SU-DHL-6 (cell line): ENCODE data around the gene RARA.

Source experiments
- H2AFZ ChIP-seq: fragments of 200-600 bp; sonication (generic); 2 replicates; pipeline ENCODE4 v1.6.1; 2014; ENCODE audit warnings: low read depth, mild to moderate bottlenecking, moderate library complexity, mixed read lengths, antibody characterized with exemption, low read length; ENCODE audit not compliant: severe bottlenecking
- H3F3A ChIP-seq: fragments of 200-600 bp; shearing (Covaris generic); 2 replicates; pipeline ENCODE4 v1.6.0; 2016; ENCODE audit warnings: antibody characterized with exemption, mild to moderate bottlenecking; ENCODE audit not compliant: insufficient read depth
- H3K27ac ChIP-seq: fragments of 200-600 bp; sonication (generic); 2 replicates; pipeline ENCODE4 v1.5.1; 2016; ENCODE audit warnings: low read depth, mild to moderate bottlenecking, low read length, moderate library complexity, mixed read lengths
- H3K27me3 ChIP-seq: fragments of 200-600 bp; sonication (generic), shearing (Covaris generic); 2 replicates; pipeline ENCODE4 v1.6.0; 2014; ENCODE audit warnings: mild to moderate bottlenecking, low read length
- H3K36me3 ChIP-seq: fragments of 200-600 bp; sonication (generic); 2 replicates; pipeline ENCODE4 v1.6.1; 2014; ENCODE audit warnings: mild to moderate bottlenecking, low read length, mixed read lengths
- H3K4me2 ChIP-seq: fragments of 300-600, 200-600 bp; shearing (Covaris generic), sonication (generic); 2 replicates; pipeline ENCODE4 v1.6.0; 2014; ENCODE audit warnings: low read length, low read depth, mild to moderate bottlenecking; ENCODE audit not compliant: poor library complexity, severe bottlenecking
- H3K4me3 ChIP-seq: fragments of 200-600 bp; sonication (generic); 2 replicates; pipeline ENCODE4 v1.5.1; 2014; ENCODE audit warnings: antibody characterized with exemption, low read length, mild to moderate bottlenecking, mixed read lengths; ENCODE audit not compliant: insufficient read depth, poor library complexity, severe bottlenecking
- H3K79me2 ChIP-seq: fragments of 200-600 bp; sonication (generic); 2 replicates; pipeline ENCODE4 v1.6.1; 2014; ENCODE audit warnings: mild to moderate bottlenecking, low read length, moderate library complexity; ENCODE audit not compliant: insufficient read depth
- H3K9ac ChIP-seq: fragments of 200-600 bp; sonication (generic); 2 replicates; pipeline ENCODE4 v1.7.0; 2014; ENCODE audit warnings: mild to moderate bottlenecking, low read length
- H3K9me2 ChIP-seq: fragments of 200-600 bp; sonication (generic); replicated peaks from 2 replicates; pipeline ENCODE4 v1.6.1; 2014; ENCODE audit warnings: low read length; ENCODE audit not compliant: insufficient read depth
- H3K9me3 ChIP-seq: fragments of 200-600 bp; sonication (generic); 2 replicates; pipeline ENCODE4 v1.6.1; 2014; ENCODE audit warnings: low read length, mixed read lengths; ENCODE audit not compliant: insufficient read depth
- H4K20me1 ChIP-seq: fragments of 200-600 bp; sonication (generic); 2 replicates; pipeline ENCODE4 v1.6.1; 2014; ENCODE audit warnings: low read depth, mild to moderate bottlenecking, antibody characterized with exemption, low read length, moderate library complexity, mixed read lengths
- CTCF ChIP-seq: fragments of 200-600 bp; sonication (generic); IDR thresholded peaks from one replicate; pipeline ENCODE4 v1.5.1; 2017; ENCODE audit warnings: antibody characterized with exemption, mild to moderate bottlenecking, low read length, moderate library complexity; ENCODE audit not compliant: insufficient read depth, poor library complexity, severe bottlenecking
- EZH2phosphoT487 ChIP-seq: fragments of 200-600 bp; sonication (generic), shearing (Covaris generic); conservative IDR thresholded peaks from 2 replicates; pipeline ENCODE4 v1.6.1; 2018; ENCODE audit warnings: mild to moderate bottlenecking, antibody characterized with exemption, low read length, moderate library complexity, mixed read lengths

RARA gene

GRCh38 chr17:40293363-40293762, 15.6 kb upstream of the RARA start:
- Histone ChIP-seq H3K79me2 (peaks cover 34% of the 10 kb centered on the region), H3K4me3 (no peak overlapping the region), H3K27ac (no peak overlapping the region), H3F3A (peaks cover 9% of the 10 kb centered on the region; the same call in 1 of the 2 replicates), H3K9me3 (no peaks in the 10 kb centered on the region), H3K27me3 (no peaks in the 10 kb centered on the region), H3K9me2 (no peaks in the 10 kb centered on the region), H4K20me1 (peaks cover 11% of the 10 kb centered on the region), H3K36me3 (peaks cover 61% of the 10 kb centered on the region), H2AFZ (no peak overlapping the region), H3K4me2 (no peak overlapping the region), H3K9ac (no peak overlapping the region)
- TF ChIP-seq EZH2phosphoT487 (no peak), CTCF (no peak)

GRCh38 chr17:40295488-40296436, 13.2 kb upstream of the RARA start:
- H3K4me2 ChIP-seq = no peak overlapping the region

GRCh38 chr17:40297511-40297910, 11.5 kb upstream of the RARA start:
- H3F3A ChIP-seq = peaks cover 20% of the 10 kb centered on the region; the same call in 1 of the 2 replicates
- peaks cover 3% of the 10 kb centered on the region; the same call in 1 of the 2 replicates for H3K79me2 ChIP-seq
- TF ChIP-seq EZH2phosphoT487 (no peak), CTCF (no peak)
- no peaks in the 10 kb centered on the region; the same call in 1 of the 2 replicates for H4K20me1 ChIP-seq
- no peak overlapping the region for H3K27ac ChIP-seq
- no peaks in the 10 kb centered on the region for H3K27me3 ChIP-seq
- no peak overlapping the region for H3K4me2 ChIP-seq
- H2AFZ ChIP-seq = no peak overlapping the region
- H3K9ac ChIP-seq = no peak overlapping the region
- no peaks in the 10 kb centered on the region for H3K9me3 ChIP-seq
- no peaks in the 10 kb centered on the region for H3K9me2 ChIP-seq
- peaks cover 77% of the 10 kb centered on the region for H3K36me3 ChIP-seq
- H3K4me3 ChIP-seq = no peak overlapping the region

More at GRCh38 chr17:40295488-40296436, 13.2 kb upstream of the RARA start:
- H3K9me2 ChIP-seq = no peaks in the 10 kb centered on the region
- H3K9me3 ChIP-seq = no peaks in the 10 kb centered on the region
- H3K4me3 ChIP-seq = no peak overlapping the region
- no peaks in the 10 kb centered on the region for H3K27me3 ChIP-seq
- H3K9ac ChIP-seq = no peak overlapping the region
- no peak overlapping the region for H3K27ac ChIP-seq
- TF ChIP-seq EZH2phosphoT487 (no peak), CTCF (no peak)
- peaks cover 9% of the 10 kb centered on the region; the same call in 1 of the 2 replicates for H3F3A ChIP-seq
- H3K79me2 ChIP-seq = peaks cover 10% of the 10 kb centered on the region
- no peak overlapping the region for H2AFZ ChIP-seq
- peaks cover 67% of the 10 kb centered on the region for H3K36me3 ChIP-seq
- peaks cover 4% of the 10 kb centered on the region for H4K20me1 ChIP-seq
